ENCODE results near the gene AGT. TPM values are rescaled to one million over a fixed set of nuclear protein-coding genes. Genes with fewer than 3 reads are reported as not detected.
"Not testable (repeated sequence)": the region's sequence is repeated elsewhere in the genome, so short reads cannot be mapped to it uniquely, and the experiment has no call there.

The AGT gene
- polyA plus RNA-seq, 4 donors: 0.81 to 357 (median 2.7) TPM

DNA sequence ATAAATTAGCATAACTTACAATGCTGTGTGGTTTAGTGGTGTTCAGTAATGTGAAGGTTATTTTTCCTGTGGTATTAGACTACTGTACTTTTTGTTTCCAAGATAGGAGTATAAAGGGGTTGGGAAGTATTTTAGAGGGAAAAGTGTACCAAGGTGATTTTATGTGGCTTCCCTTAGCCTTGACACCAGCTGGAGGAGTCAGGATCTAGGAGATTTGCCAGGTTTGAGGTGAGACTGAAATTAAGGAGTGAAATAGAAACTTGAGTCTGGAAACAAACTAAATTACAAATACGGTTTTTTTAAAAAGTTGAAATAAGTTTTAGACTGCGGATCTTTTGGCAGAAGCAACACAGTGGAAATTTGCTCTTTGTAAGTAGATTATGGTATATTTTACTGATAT, 39.3 kb downstream of the AGT start:
- DNase-seq (no peak), FAIRE-seq (no peak)
- Histone ChIP-seq H3K27me3 (ENCODE audit: control insufficient read depth in 3 of 3, insufficient read depth in 3 of 3, low read length in 3 of 3) (no peaks in the 10 kb centered on the region), H3K4me1 (ENCODE audit: control insufficient read depth in 3 of 3, insufficient read depth in 2 of 3, low read depth in 1 of 3, low read length in 2 of 3) (no peaks in the 10 kb centered on the region), H3K36me3 (ENCODE audit: control insufficient read depth in 3 of 3, insufficient read depth in 2 of 3, low read depth in 1 of 3, low read length in 3 of 3) (peaks cover 10 to 25% (median 23%) of the 10 kb centered on the region in 3 donors), H3K9me3 (ENCODE audit: control insufficient read depth in 2 of 2, insufficient read depth in 1 of 2, low read depth in 1 of 2, low read length in 1 of 2) (no peaks in the 10 kb centered on the region), H3K27ac (ENCODE audit: low read depth in 1 of 3, low read length in 2 of 3) (no peak overlapping the region), H3K4me3 (ENCODE audit: low read depth in 1 of 3, low read length in 3 of 3) (no peak overlapping the region)
- WGBS, 3 donors: 90 to 97% (median 92%) methylated on average over 2 of the region's 2 CpGs

DNA sequence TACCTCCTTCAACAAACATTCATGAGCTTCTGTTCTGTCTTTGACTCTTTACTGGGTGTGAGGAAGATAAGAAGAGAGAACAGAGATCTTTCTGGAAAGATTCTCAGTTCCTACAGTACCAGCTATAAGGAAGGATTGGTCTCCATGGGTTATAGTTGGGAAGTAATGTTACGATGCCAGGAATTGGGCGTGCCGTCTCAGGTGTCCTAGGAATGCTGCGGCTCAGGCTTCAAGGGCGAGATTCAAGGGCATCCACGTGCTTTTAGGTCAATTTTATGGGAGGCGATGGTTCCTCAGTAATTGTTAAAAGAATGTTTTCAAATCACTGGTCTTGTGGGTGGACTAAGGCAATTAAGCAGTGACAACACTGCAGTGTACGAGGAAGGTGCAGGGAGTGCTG, 44.4 kb downstream of the AGT start:
- FAIRE-seq: no peak

GRCh38 chr1:230668227-230668626, 45.7 kb downstream of the AGT start:
- Histone ChIP-seq H3K27me3 (ENCODE audit: control insufficient read depth in 3 of 3, insufficient read depth in 3 of 3, low read length in 3 of 3) (no peaks in the 10 kb centered on the region), H3K27ac (ENCODE audit: low read depth in 1 of 3, low read length in 2 of 3) (no peak overlapping the region), H3K4me3 (ENCODE audit: low read depth in 1 of 3, low read length in 3 of 3) (no peak overlapping the region), H3K9me3 (ENCODE audit: control insufficient read depth in 2 of 2, insufficient read depth in 1 of 2, low read depth in 1 of 2, low read length in 1 of 2) (no peaks in the 10 kb centered on the region), H3K36me3 (ENCODE audit: control insufficient read depth in 3 of 3, insufficient read depth in 2 of 3, low read depth in 1 of 3, low read length in 3 of 3) (peaks cover 10 to 39% (median 33%) of the 10 kb centered on the region in 3 donors), H3K4me1 (ENCODE audit: control insufficient read depth in 3 of 3, insufficient read depth in 2 of 3, low read depth in 1 of 3, low read length in 2 of 3) (no peaks in the 10 kb centered on the region)
- 94 to 95% (median 94%) methylated on average over 6 of the region's 6 CpGs for WGBS, 3 donors
- FAIRE-seq (no peak), DNase-seq (no peak)

More for the DNA sequence above, 44.4 kb downstream of the AGT start:
- no peak for DNase-seq
- Histone ChIP-seq H3K27ac (ENCODE audit: low read depth in 1 of 3, low read length in 2 of 3) (no peak overlapping the region), H3K4me1 (ENCODE audit: control insufficient read depth in 3 of 3, insufficient read depth in 2 of 3, low read depth in 1 of 3, low read length in 2 of 3) (no peaks in the 10 kb centered on the region), H3K27me3 (ENCODE audit: control insufficient read depth in 3 of 3, insufficient read depth in 3 of 3, low read length in 3 of 3) (no peaks in the 10 kb centered on the region), H3K36me3 (ENCODE audit: control insufficient read depth in 3 of 3, insufficient read depth in 2 of 3, low read depth in 1 of 3, low read length in 3 of 3) (peaks cover 11 to 36% (median 35%) of the 10 kb centered on the region in 3 donors), H3K9me3 (ENCODE audit: control insufficient read depth in 2 of 2, insufficient read depth in 1 of 2, low read depth in 1 of 2, low read length in 1 of 2) (no peaks in the 10 kb centered on the region), H3K4me3 (ENCODE audit: low read depth in 1 of 3, low read length in 3 of 3) (no peak overlapping the region)
- 92 to 94% (median 93%) methylated on average over 8 of the region's 8 CpGs for WGBS, 3 donors

DNA sequence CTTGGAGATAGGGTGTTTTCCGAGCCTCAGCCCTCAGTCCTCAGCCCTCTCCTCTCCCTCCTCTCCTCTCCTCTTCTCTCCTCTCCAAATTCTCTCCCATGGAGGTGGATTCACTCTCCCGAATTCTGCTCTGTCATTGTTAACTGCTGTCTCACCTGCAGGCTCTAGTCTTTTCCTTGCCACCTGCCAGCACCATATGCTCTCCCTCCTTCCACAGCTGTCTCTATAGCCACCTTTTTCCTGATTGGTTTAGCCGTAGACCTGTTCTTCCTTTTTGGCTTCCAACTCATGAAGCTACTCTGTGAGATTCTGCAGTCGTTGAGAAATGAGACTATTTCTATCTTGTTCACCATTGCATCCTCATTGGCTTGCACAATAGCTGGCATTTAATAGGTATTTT, 51.9 kb downstream of the AGT start:
- DNase-seq (no peak), FAIRE-seq (no peak)
- no peak overlapping the region for H3K27ac ChIP-seq (ENCODE audit: low read depth in 1 of 3, low read length in 2 of 3)
- no peak overlapping the region for H3K4me3 ChIP-seq (ENCODE audit: low read depth in 1 of 3, low read length in 3 of 3)
- H3K27me3 ChIP-seq (ENCODE audit: control insufficient read depth in 3 of 3, insufficient read depth in 3 of 3, low read length in 3 of 3): no peaks in the 10 kb centered on the region
- no peaks in the 10 kb centered on the region for H3K4me1 ChIP-seq (ENCODE audit: control insufficient read depth in 3 of 3, insufficient read depth in 2 of 3, low read depth in 1 of 3, low read length in 2 of 3)
- H3K36me3 ChIP-seq (ENCODE audit: control insufficient read depth in 3 of 3, insufficient read depth in 2 of 3, low read depth in 1 of 3, low read length in 3 of 3): peaks cover 4 to 22% (median 17%) of the 10 kb centered on the region in 3 donors
- no peaks in the 10 kb centered on the region for H3K9me3 ChIP-seq (ENCODE audit: control insufficient read depth in 2 of 2, insufficient read depth in 1 of 2, low read depth in 1 of 2, low read length in 1 of 2)
- WGBS, 3 donors: 76 to 88% (median 86%) methylated on average over 4 of the region's 4 CpGs

DNA sequence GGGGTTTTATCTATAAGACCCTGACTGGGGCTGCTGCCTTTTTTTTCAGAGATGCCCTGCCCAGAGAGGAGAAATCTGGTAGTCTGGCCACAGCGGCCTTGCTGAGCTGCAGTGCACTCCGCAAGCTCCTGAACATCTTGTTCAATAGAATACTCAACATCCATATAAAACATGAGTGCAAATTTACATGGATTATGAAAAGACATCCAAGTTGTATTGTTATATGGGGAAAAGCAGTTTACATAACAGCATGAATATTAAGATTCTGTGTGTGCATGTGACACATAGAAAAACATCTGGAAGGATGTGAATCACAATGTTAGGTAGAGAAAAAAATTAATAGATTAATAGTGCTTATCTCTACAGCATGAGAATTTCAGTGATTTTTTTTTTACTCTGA, 55.2 kb downstream of the AGT start:
- no peak for DNase-seq
- 95 to 98% (median 95%) methylated on average over 2 of the region's 2 CpGs for WGBS, 3 donors
- no peak for FAIRE-seq
- Histone ChIP-seq H3K27ac (ENCODE audit: low read depth in 1 of 3, low read length in 2 of 3) (no peak overlapping the region), H3K4me1 (ENCODE audit: control insufficient read depth in 3 of 3, insufficient read depth in 2 of 3, low read depth in 1 of 3, low read length in 2 of 3) (no peaks in the 10 kb centered on the region), H3K36me3 (ENCODE audit: control insufficient read depth in 3 of 3, insufficient read depth in 2 of 3, low read depth in 1 of 3, low read length in 3 of 3) (peaks cover 2 to 9% (median 4%) of the 10 kb centered on the region in 3 donors), H3K27me3 (ENCODE audit: control insufficient read depth in 3 of 3, insufficient read depth in 3 of 3, low read length in 3 of 3) (no peaks in the 10 kb centered on the region), H3K4me3 (ENCODE audit: low read depth in 1 of 3, low read length in 3 of 3) (no peak overlapping the region), H3K9me3 (ENCODE audit: control insufficient read depth in 2 of 2, insufficient read depth in 1 of 2, low read depth in 1 of 2, low read length in 1 of 2) (no peaks in the 10 kb centered on the region)

DNA sequence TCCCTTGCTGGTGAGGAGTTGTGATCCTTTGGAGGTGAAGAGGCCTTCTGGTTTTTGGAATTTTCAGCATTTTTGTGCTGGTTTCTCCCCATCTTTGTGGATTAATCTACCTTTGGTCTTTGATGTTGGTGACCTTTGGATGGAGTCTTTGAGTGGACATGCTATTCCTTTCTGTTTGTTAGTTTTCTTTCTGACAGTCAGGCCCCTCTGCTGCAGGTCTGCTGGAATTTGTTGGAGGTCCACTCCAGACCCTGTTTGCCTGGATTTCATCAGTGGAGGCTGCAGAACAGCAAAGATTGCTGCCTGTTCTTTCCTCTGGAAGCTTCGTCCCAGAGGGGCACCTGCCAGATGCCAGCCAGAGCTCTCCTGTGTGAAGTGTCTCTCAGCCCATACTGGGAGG, 55.8 kb downstream of the AGT start:
- not testable (repeated sequence) for H3K27me3 ChIP-seq (ENCODE audit: control insufficient read depth in 3 of 3, insufficient read depth in 3 of 3, low read length in 3 of 3); H3K4me3 ChIP-seq (ENCODE audit: low read depth in 1 of 3, low read length in 3 of 3); FAIRE-seq; DNase-seq; H3K27ac ChIP-seq (ENCODE audit: low read depth in 1 of 3, low read length in 2 of 3); H3K4me1 ChIP-seq (ENCODE audit: control insufficient read depth in 3 of 3, insufficient read depth in 2 of 3, low read depth in 1 of 3, low read length in 2 of 3); H3K9me3 ChIP-seq (ENCODE audit: control insufficient read depth in 2 of 2, insufficient read depth in 1 of 2, low read depth in 1 of 2, low read length in 1 of 2)
- 64 to 93% (median 83%) methylated on average over 1 of the region's 1 CpG for WGBS, 3 donors
- peaks cover 2 to 10% (median 3%) of the 10 kb centered on the region in 3 donors for H3K36me3 ChIP-seq (ENCODE audit: control insufficient read depth in 3 of 3, insufficient read depth in 2 of 3, low read depth in 1 of 3, low read length in 3 of 3)

DNA sequence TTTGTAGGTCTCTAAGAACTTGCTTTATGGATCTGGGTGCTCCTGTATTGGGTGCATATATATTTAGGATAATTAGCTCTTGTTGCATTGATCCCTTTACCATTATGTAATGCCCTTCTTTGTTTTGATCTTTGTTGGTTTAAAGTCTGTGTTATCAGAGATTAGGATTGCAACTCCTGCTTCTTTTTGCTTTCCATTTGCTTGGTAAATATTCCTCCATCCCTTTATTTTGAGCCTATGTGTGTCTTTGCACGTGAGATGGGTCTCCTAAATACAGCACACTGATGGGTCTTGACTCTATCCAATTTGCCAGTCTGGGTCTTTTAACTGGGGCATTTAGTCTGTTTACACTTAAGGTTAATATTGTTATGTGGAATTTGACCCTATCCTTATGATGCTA, 57.2 kb downstream of the AGT start:
- not testable (repeated sequence) for H3K27me3 ChIP-seq (ENCODE audit: control insufficient read depth in 3 of 3, insufficient read depth in 3 of 3, low read length in 3 of 3); H3K4me1 ChIP-seq (ENCODE audit: control insufficient read depth in 3 of 3, insufficient read depth in 2 of 3, low read depth in 1 of 3, low read length in 2 of 3); FAIRE-seq; H3K4me3 ChIP-seq (ENCODE audit: low read depth in 1 of 3, low read length in 3 of 3); DNase-seq; H3K27ac ChIP-seq (ENCODE audit: low read depth in 1 of 3, low read length in 2 of 3); H3K9me3 ChIP-seq (ENCODE audit: control insufficient read depth in 2 of 2, insufficient read depth in 1 of 2, low read depth in 1 of 2, low read length in 1 of 2)
- H3K36me3 ChIP-seq (ENCODE audit: control insufficient read depth in 3 of 3, insufficient read depth in 2 of 3, low read depth in 1 of 3, low read length in 3 of 3): peaks cover 2 to 10% (median 2%) of the 10 kb centered on the region in 3 donors
- WGBS, 3 donors: 89 to 94% (median 94%) methylated on average over 1 of the region's 1 CpG

Other genes with a start within 250 kb of the AGT start
- 10 to 100 TPM; 16.2 to 35.8 (median 17.2) TPM for gene COG2, start 71.6 kb downstream of the AGT start, polyA plus RNA-seq
- 10 to 100 TPM in 2 of 4 donors, 1 to 10 TPM in 2; 2.6 to 31.1 (median 16.1) TPM for gene CAPN9, start 33.3 kb upstream of the AGT start, polyA plus RNA-seq
- gene C1orf198, start 154.4 kb upstream of the AGT start, polyA plus RNA-seq: 10 to 100 TPM in 2 of 4 donors, 1 to 10 TPM in 2; 6.0 to 19.5 (median 13.1) TPM